A673 (cell line): ENCODE data around the gene OS9. TPM values are rescaled to one million over a fixed set of nuclear protein-coding genes. Genes with fewer than 3 reads are reported as not detected.

Source experiments
- BruUV-seq: library from RNA; stranded (reverse); fragments of 400-500 nt; replicated peaks from 2 replicates; lab custom pipeline; 2021; lab: Mats Ljungman, UMichigan
- CTCF ChIA-PET: fragments of 300-600 bp; sonication (Branson Sonifier 250); formaldehyde crosslinking; loops from one replicate; lab custom pipeline; 2022; ENCODE audit warnings: antibody characterized with exemption; lab: Charles Lee
- POLR2A ChIA-PET: fragments of 300-600 bp; sonication (Branson Sonifier 250); formaldehyde crosslinking; loops from one replicate; lab custom pipeline; 2022; ENCODE audit warnings: antibody characterized with exemption; ENCODE audit not compliant: low non-redundant PET; lab: Charles Lee
- DNase-seq: peaks from one replicate; pipeline ENCODE4 v3.0.0-alpha.2; 2015; ENCODE audit warnings: low spot score
- H3K27ac ChIP-seq: fragments of 200-600 bp; sonication (generic); 2 replicates; pipeline ENCODE4 v1.5.1; 2016; ENCODE audit warnings: mixed run types, low read depth, mild to moderate bottlenecking, mixed read lengths, antibody characterized with exemption, low read length; ENCODE audit not compliant: poor library complexity, severe bottlenecking
- H3K27me3 ChIP-seq: fragments of 200-600 bp; sonication (generic); replicated peaks from 2 replicates; pipeline ENCODE4 v1.6.1; 2017; ENCODE audit warnings: mixed run types, low read depth, mild to moderate bottlenecking, mixed read lengths, antibody characterized with exemption, low read length; ENCODE audit not compliant: insufficient read depth, poor library complexity
- H3K36me3 ChIP-seq: fragments of 200-600 bp; sonication (generic); 2 replicates; pipeline ENCODE4 v1.6.1; 2016; ENCODE audit warnings: mixed run types, mild to moderate bottlenecking, mixed read lengths, antibody characterized with exemption, low read length; ENCODE audit not compliant: insufficient read depth, poor library complexity, severe bottlenecking
- H3K4me1 ChIP-seq: fragments of 200-600 bp; sonication (generic); 2 replicates; pipeline ENCODE4 v1.6.1; 2017; ENCODE audit warnings: mixed run types, mild to moderate bottlenecking, mixed read lengths, antibody characterized with exemption, low read length; ENCODE audit not compliant: insufficient read depth, poor library complexity, severe bottlenecking
- H3K4me3 ChIP-seq: fragments of 200-600 bp; sonication (generic); 2 replicates; pipeline ENCODE4 v1.5.1; 2016; ENCODE audit warnings: low read depth, mixed run types, mild to moderate bottlenecking, mixed read lengths, low read length; ENCODE audit not compliant: poor library complexity, severe bottlenecking
- H3K9me3 ChIP-seq: fragments of 200-600 bp; sonication (generic); 2 replicates; pipeline ENCODE4 v1.6.1; 2016; ENCODE audit warnings: mixed run types, low read depth, mild to moderate bottlenecking, mixed read lengths, antibody characterized with exemption, low read length; ENCODE audit not compliant: poor library complexity, severe bottlenecking
- CTCF ChIP-seq: fragments of 300-800, 200-600 bp; sonication (generic); conservative IDR thresholded peaks from 2 replicates; pipeline ENCODE4 v1.5.1; 2017; ENCODE audit warnings: low read depth, mild to moderate bottlenecking, antibody characterized with exemption, low read length, moderate library complexity, mixed read lengths
- EZH2 ChIP-seq: fragments of 200-600 bp; sonication (generic); IDR thresholded peaks from 2 replicates; pipeline ENCODE4 v1.6.1; 2017; ENCODE audit warnings: borderline replicate concordance, low read depth, mild to moderate bottlenecking, mixed read lengths, antibody characterized with exemption, low read length; ENCODE audit not compliant: poor library complexity, severe bottlenecking
- intact Hi-C: fragments of 100-400 bp; cut with micrococcal nuclease; formaldehyde crosslinking; loops from one replicate; pipeline ENCODE4 v1.10.0; 2022; ENCODE audit not compliant: unreplicated experiment
- total RNA-seq: library from RNA; stranded (reverse); gene quantifications from 2 replicates; pipeline ENCODE4 v1.2.3, GENCODE V29; 2021

The OS9 gene
- total RNA-seq, 1 experiment from 2014 or later, result 142 TPM

DNA sequence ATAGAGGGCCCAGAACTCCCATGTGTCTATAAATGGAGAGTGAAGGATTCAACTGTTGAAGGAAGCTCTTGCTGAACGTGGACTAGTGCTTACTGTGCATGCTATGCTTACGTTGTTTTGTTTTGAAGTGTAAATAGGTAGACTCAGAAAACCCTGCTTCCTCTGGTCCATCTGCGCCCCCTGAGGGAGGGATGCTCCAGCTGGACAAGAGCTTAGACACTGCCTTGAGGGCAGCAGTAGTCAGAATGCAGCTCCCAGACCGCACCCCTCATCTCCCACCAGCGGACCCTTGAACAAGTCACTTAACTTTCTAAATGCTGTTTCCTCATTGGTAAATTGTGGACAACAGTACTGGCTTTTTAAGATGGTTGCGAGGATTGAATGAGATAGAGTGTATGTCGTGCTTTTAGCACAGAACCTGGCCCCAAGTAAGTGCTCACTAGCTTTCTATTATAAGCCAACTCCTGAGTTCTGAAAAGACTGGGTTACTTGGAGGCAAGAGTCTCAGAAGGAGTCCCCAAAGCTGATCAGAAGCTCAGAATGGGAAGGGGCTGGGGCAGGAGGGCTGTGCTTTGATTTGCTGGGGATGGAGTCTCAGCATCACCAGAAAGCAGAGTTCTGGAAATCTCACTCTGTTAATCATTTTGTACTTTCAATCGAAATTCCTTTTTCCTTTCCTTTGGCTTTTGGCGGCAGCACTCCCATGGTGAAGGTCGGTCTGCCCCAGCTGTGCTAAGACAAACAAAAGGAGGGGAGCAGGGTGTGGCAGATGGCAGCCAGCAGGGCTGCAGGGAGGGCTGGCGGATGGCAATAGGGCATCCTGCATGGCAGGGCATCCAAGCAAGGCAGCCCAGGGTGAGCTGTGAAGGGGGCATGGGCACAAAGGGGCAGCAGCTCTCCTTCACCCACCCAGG lies 29.0 kb downstream of the OS9 start:
- H3K36me3 ChIP-seq, result peaks cover 14% of the 10 kb centered on the region
- no peak overlapping the region for H3K27ac ChIP-seq
- ChIA-PET CTCF (no interaction called here), POLR2A (no interaction called here)
- no TSS peak for BruUV-seq
- TF ChIP-seq EZH2, result no peak
- no peak for TF ChIP-seq CTCF
- no peaks in the 10 kb centered on the region for H3K27me3 ChIP-seq
- H3K9me3 ChIP-seq, result no peaks in the 10 kb centered on the region
- intact Hi-C loops, result no loop called here
- H3K4me1 ChIP-seq, result peaks cover 7% of the 10 kb centered on the region
- DNase-seq, result no peak
- H3K4me3 ChIP-seq, result no peak overlapping the region

DNA sequence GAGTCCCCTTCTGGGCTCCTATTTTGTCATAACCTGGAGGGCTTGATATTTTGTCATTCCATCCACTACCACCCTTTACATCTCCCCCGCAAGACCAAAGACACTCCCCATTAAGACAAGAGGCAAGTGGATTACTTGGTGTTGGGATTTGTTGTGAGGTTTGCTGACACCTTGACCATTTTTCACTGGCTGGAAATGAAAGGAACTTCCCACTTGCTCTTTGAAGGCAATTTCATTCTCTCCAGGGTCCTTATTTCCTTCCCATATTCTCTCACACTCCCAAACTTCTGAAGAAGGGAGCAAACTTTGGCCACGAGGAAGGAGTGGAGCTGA lies 29.7 kb downstream of the OS9 start:
- no peak for DNase-seq
- Histone ChIP-seq H3K36me3 (peaks cover 10% of the 10 kb centered on the region), H3K4me3 (no peak overlapping the region), H3K9me3 (no peaks in the 10 kb centered on the region), H3K27me3 (no peaks in the 10 kb centered on the region), H3K27ac (no peak overlapping the region), H3K4me1 (peaks cover 7% of the 10 kb centered on the region)
- intact Hi-C loops, result no loop called here
- ChIA-PET CTCF (no interaction called here), POLR2A (no interaction called here)
- TF ChIP-seq CTCF (no peak), EZH2 (no peak)
- no TSS peak for BruUV-seq

GRCh38 chr12:57724003-57724935 lies 30.3 kb downstream of the OS9 start:
- no peak overlapping the region for H3K27ac ChIP-seq
- peaks cover 7% of the 10 kb centered on the region for H3K4me1 ChIP-seq
- no peaks in the 10 kb centered on the region for H3K27me3 ChIP-seq
- intact Hi-C loops, result no loop called here
- TF ChIP-seq EZH2 (no peak), CTCF (no peak)
- DNase-seq, result no peak
- CTCF ChIA-PET, result no interaction called here
- POLR2A ChIA-PET, result no interaction called here
- no peak overlapping the region for H3K4me3 ChIP-seq
- no TSS peak for BruUV-seq
- peaks cover 4% of the 10 kb centered on the region for H3K36me3 ChIP-seq
- H3K9me3 ChIP-seq, result no peaks in the 10 kb centered on the region
